Pancreas (tissue), 10 donors: ENCODE measurements around the gene ZNF185. TPM values are rescaled to one million over a fixed set of nuclear protein-coding genes. Genes with fewer than 3 reads are reported as not detected.
A peak's percentile ranks its signal among the peaks of the same experiment; 100 is the strongest.

ENCODE experiments used
- ATAC-seq, 4 donors: fragments of 200-7000 bp; cut with Tn5 transposase; one replicate each; pipeline versions ENCODE4 v1.8.0 to v1.9.1; 2020; ENCODE audit warnings: mild to moderate bottlenecking in 4 of 4, moderate library complexity in 4 of 4
- DNase-seq, 6 donors: peaks; one replicate each; pipeline ENCODE4 v3.0.0-alpha.2; 2020
- FAIRE-seq: peaks from 2 replicates; lab custom pipeline; 2012; peaks lifted over from hg19 to GRCh38; lab: Jason Lieb, UNC
- H3K27ac ChIP-seq, 4 donors: fragments of 200-600 bp; sonication (generic); 1 replicate in 3 of 4; 2 replicates in 1 of 4; pipeline versions ENCODE4 v1.5.0 to v1.8.0; 2020
- H3K27me3 ChIP-seq, 4 donors: fragments of 200-600 bp; one replicate each; pipeline ENCODE4 v1.8.0; 2021
- H3K36me3 ChIP-seq, 3 donors: fragments of 200-600 bp; sonication (generic) in 1 of 3; one replicate each; pipeline versions ENCODE4 v1.5.0 to v1.8.0; 2020 to 2021
- H3K4me1 ChIP-seq, 3 donors: fragments of 200-600 bp; one replicate each; pipeline ENCODE4 v1.8.0; 2021
- H3K4me3 ChIP-seq, 4 donors: fragments of 200-600 bp; sonication (generic) in 2 of 4; one replicate each; pipeline versions ENCODE4 v1.5.0 to v1.8.0; 2020 to 2021
- H3K9me3 ChIP-seq, 4 donors: fragments of 200-600 bp; one replicate each; pipeline ENCODE4 v1.8.0; 2021
- WGBS, 2 donors: extraction: QIAGEN DNeasy Blood & Tissue Kit; methylation state at CpG; one replicate each; pipeline ENCODE4 v1.1.7; 2013; 5-methylcytosine and 5-hydroxymethylcytosine counted together
- intact Hi-C, 3 donors: fragments of 100-400 bp; cut with DNase I; formaldehyde crosslinking; loops; one replicate each; pipeline versions ENCODE4 v1.11.1 to v1.14.2; 2022
- polyA plus RNA-seq, 2 donors: library from polyadenylated mRNA; stranded (reverse); fragments of 200-250 nt; gene quantifications; one replicate each; pipeline ENCODE4 v1.2.3, GENCODE V29; 2013
- total RNA-seq, 6 donors: library from RNA; stranded (reverse); fragmentation: NEBNext Ultra II Directional in 4 of 6; extraction: Animal tissue kit (Norgen Biotek cat#: 25700) in 4 of 6; gene quantifications; one replicate each; pipeline versions ENCODE4 v1.2.1 to v1.2.4, GENCODE V29; 2021 to 2023
- TF ChIP-seq, protein P1 (sequence below), 4 donors: fragments of 200-600 bp; sonication (generic) in 3 of 4; IDR thresholded peaks; one replicate each; pipeline versions ENCODE4 v1.5.0 to v1.8.0; 2021; ENCODE audit warnings: antibody characterized with exemption in 4 of 4
- donor health status: healthy with polysubstance abuse.
- donor health status: DM: no; HTN: no; CAD: no; lungs with moderate emphysema.
- donor health status: DM: no; HTN: no; CAD: no.
- donor health status: control.
- donor health status: control.
- donor health status: Bipolar disorder and iron deficiency.
- donor health status: DM: yes; HTN: yes; CAD: no.
- donor health status: DM: no; HTN: no; CAD: no.
- donor health status: DM: no; HTN: no; CAD: no.
- donor health status: DM: yes; HTN: yes; CAD: no.

ZNF185 gene
- total and polyA plus RNA-seq, 8 donors = 2.2 to 5.0 (median 3.0) TPM

DNA sequence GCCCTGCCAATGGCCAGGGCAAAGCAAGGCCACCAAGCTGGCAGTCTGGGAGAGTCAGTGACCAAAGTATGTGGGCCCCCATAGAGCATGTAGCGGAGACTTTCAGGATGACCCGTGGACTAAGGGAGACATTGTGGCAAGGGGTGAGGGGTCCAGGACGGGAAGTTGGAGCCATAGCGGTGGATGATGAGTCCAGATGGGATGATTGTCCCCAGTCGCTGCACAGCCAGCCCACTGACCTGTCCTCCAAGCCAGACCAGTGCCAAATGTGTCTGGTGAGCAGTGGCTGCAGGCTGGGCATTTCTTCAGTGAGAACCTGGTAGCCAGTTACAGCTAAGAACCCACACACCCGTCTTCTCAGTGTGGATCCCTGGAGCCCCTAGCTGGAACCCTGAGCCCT lies 34.3 kb downstream of the ZNF185 start:
- peak in 2 of 6 donors; percentile 19 to 27 for DNase-seq
- intact Hi-C loops = no loop called here
- Histone ChIP-seq H3K27ac (no peak overlapping the region), H3K36me3 (no peaks in the 10 kb centered on the region), H3K27me3 (peaks cover 0 to 11% (median 0%) of the 10 kb centered on the region in 4 donors), H3K4me3 (no peak overlapping the region), H3K4me1 (no peaks in the 10 kb centered on the region), H3K9me3 (no peaks in the 10 kb centered on the region)
- 66 to 90% methylated on average over 6 of the region's 6 CpGs for WGBS, 2 donors
- no peak for ATAC-seq
- TF ChIP-seq, protein P1, sequence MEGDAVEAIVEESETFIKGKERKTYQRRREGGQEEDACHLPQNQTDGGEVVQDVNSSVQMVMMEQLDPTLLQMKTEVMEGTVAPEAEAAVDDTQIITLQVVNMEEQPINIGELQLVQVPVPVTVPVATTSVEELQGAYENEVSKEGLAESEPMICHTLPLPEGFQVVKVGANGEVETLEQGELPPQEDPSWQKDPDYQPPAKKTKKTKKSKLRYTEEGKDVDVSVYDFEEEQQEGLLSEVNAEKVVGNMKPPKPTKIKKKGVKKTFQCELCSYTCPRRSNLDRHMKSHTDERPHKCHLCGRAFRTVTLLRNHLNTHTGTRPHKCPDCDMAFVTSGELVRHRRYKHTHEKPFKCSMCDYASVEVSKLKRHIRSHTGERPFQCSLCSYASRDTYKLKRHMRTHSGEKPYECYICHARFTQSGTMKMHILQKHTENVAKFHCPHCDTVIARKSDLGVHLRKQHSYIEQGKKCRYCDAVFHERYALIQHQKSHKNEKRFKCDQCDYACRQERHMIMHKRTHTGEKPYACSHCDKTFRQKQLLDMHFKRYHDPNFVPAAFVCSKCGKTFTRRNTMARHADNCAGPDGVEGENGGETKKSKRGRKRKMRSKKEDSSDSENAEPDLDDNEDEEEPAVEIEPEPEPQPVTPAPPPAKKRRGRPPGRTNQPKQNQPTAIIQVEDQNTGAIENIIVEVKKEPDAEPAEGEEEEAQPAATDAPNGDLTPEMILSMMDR (IDR thresholded peaks at IDR 0.05) = no peak
- FAIRE-seq = no peak

DNA sequence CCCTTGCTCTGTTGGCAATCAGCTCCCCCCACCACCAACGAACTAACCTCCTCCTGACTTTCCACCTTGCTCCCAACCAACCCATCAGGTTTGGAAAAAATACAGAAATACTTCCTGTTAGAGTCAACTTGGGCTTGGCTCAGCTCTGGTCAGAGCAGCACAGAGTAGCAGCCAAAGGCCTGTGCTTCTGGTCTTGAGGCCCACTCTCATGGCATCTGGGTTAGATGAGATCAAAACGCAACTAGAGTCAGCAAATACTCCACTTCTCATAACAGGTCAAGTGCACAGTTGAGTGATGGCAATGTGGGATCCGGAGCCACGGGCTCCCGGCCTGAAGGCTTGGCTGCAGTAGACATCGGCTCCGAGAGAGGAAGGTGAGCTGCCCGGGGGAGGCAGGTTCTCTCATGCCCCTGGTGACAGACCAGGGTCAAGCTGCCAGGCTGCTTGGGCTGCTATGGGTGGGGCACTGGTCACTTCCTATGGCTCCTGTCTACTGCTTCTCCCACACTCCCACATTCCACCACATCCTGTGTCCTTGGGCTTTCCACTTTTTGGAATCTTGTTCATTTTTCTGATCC lies 34.8 kb downstream of the ZNF185 start:
- Histone ChIP-seq H3K36me3 (no peaks in the 10 kb centered on the region), H3K27me3 (peaks cover 0 to 11% (median 0%) of the 10 kb centered on the region in 4 donors), H3K27ac (no peak overlapping the region), H3K4me3 (no peak overlapping the region), H3K9me3 (no peaks in the 10 kb centered on the region), H3K4me1 (no peaks in the 10 kb centered on the region)
- 80 to 85% methylated on average over 8 of the region's 8 CpGs for WGBS, 2 donors
- TF ChIP-seq, protein P1 (IDR thresholded peaks at IDR 0.05) = no peak
- FAIRE-seq = no peak
- no peak for ATAC-seq
- peak in 1 of 6 donors; percentile 44 for DNase-seq
- intact Hi-C loops = no loop called here

DNA sequence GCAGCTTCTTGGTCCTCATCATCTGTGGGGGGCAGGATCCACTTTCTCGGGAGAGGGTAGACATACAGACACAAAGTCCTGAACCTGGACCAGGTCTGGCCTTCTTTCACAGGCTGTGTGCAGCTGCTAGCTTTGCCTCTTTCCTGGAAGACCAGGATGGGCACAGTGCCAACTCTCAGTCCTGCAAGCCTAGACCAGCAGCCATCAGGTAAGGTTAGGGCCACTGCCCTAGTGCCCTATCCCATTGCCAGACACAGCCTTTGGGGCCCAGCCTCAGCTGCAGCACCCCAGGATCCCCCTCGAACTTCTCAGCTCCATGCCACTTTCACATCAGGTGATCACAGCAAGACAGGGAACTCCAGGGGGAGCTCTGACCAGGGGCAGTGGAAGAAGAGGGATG lies 38.4 kb downstream of the ZNF185 start:
- intact Hi-C loops = no loop called here
- no peaks in the 10 kb centered on the region for H3K36me3 ChIP-seq
- no peak overlapping the region for H3K4me3 ChIP-seq
- TF ChIP-seq, protein P1 (IDR thresholded peaks at IDR 0.05) = no peak
- H3K9me3 ChIP-seq = no peaks in the 10 kb centered on the region
- no peak for FAIRE-seq
- ATAC-seq = no peak
- no peaks in the 10 kb centered on the region for H3K4me1 ChIP-seq
- WGBS, 2 donors = 49 to 66% methylated on average over 2 of the region's 2 CpGs
- no peaks in the 10 kb centered on the region for H3K27me3 ChIP-seq
- no peak overlapping the region for H3K27ac ChIP-seq
- peak in 1 of 6 donors; percentile 58 for DNase-seq

DNA sequence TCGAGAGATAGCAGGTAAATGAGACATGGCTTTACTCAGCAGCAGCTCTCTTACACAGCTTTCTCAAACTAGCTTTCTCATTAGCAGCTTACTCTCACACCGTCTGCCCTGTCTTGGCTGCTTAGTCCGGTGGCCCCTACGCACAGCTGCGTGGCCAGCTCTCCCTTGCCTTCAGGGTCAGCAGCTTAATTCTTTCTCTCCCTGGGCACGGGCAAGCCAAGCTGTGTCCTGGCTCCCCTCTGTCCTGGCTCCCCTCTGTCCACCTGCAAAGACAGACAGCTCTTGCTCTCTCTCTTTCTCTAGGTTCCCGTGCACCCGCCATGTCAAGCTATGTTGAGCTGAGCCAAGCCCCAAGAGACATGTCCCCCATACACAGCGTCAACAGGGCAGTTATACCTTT lies 39.4 kb downstream of the ZNF185 start:
- H3K9me3 ChIP-seq = no peaks in the 10 kb centered on the region
- peaks cover 0 to 2% (median 0%) of the 10 kb centered on the region in 3 donors for H3K4me1 ChIP-seq
- TF ChIP-seq, protein P1 (IDR thresholded peaks at IDR 0.05) = no peak
- intact Hi-C loops = no loop called here
- H3K4me3 ChIP-seq = no peak overlapping the region
- no peaks in the 10 kb centered on the region for H3K27me3 ChIP-seq
- WGBS, 2 donors = 74 to 85% methylated on average over 9 of the region's 9 CpGs
- FAIRE-seq (no peak), DNase-seq (peak in 1 of 6 donors; percentile 34), ATAC-seq (no peak)
- H3K27ac ChIP-seq = no peak overlapping the region
- H3K36me3 ChIP-seq = no peaks in the 10 kb centered on the region
